Natural killer cell (primary cell): ENCODE results near the gene BTD. TPM values are rescaled to one million over a fixed set of nuclear protein-coding genes. Genes with fewer than 3 reads are reported as not detected.

ENCODE experiments used
- ATAC-seq, 3 donors: fragments of 150-1000 bp in 2 of 3; fragments of 200-7000 bp in 1 of 3; cut with Tn5 transposase; 1 replicate in 1 of 3; 2 replicates in 2 of 3; pipeline ENCODE4 v1.10.0; 2021; ENCODE audit warnings: mild to moderate bottlenecking in 2 of 3, moderate library complexity in 2 of 3
- DNase-seq, 2 donors: peaks; one replicate each; pipeline versions ENCODE4 v3.0.0 to v3.0.0-alpha.2; 2013 to 2021; ENCODE audit warnings: mixed read lengths in 1 of 2
- H3K27ac ChIP-seq: one replicate; pipeline ENCODE4 v1.5.1; 2013; ENCODE audit warnings: mild to moderate bottlenecking, low read length
- H3K27me3 ChIP-seq: one replicate; pipeline ENCODE4 v1.6.1; 2013; ENCODE audit warnings: low read length; ENCODE audit not compliant: control insufficient read depth, insufficient read depth
- H3K36me3 ChIP-seq: one replicate; pipeline ENCODE4 v1.6.1; 2013; ENCODE audit warnings: low read length; ENCODE audit not compliant: control insufficient read depth, insufficient read depth
- H3K4me1 ChIP-seq: one replicate; pipeline ENCODE4 v1.6.1; 2013; ENCODE audit warnings: low read length; ENCODE audit not compliant: control insufficient read depth, insufficient read depth
- H3K4me3 ChIP-seq: one replicate; pipeline ENCODE4 v1.5.1; 2013; ENCODE audit warnings: low read length
- H3K9me3 ChIP-seq: one replicate; pipeline ENCODE4 v1.6.1; 2013; ENCODE audit warnings: low read length; ENCODE audit not compliant: control insufficient read depth, insufficient read depth
- H3K27ac Mint-ChIP-seq, 2 donors: one replicate each; pipeline ENCODE4 v1.8.0; 2022; ENCODE audit warnings: mild to moderate bottlenecking in 2 of 2, mixed read lengths in 2 of 2, moderate library complexity in 1 of 2
- H3K27me3 Mint-ChIP-seq, 2 donors: one replicate each; pipeline ENCODE4 v1.8.0; 2022; ENCODE audit warnings: low read depth in 2 of 2, mixed read lengths in 2 of 2
- H3K36me3 Mint-ChIP-seq: one replicate; pipeline ENCODE4 v1.8.0; 2022; ENCODE audit warnings: mixed read lengths
- H3K4me1 Mint-ChIP-seq, 2 donors: one replicate each; pipeline ENCODE4 v1.8.0; 2022; ENCODE audit warnings: mixed read lengths in 2 of 2
- H3K4me3 Mint-ChIP-seq: one replicate; pipeline ENCODE4 v1.8.0; 2022; ENCODE audit warnings: mild to moderate bottlenecking, moderate library complexity, mixed read lengths
- H3K9me3 Mint-ChIP-seq, 2 donors: one replicate each; pipeline ENCODE4 v1.8.0; 2022; ENCODE audit warnings: mixed read lengths in 2 of 2
- WGBS: methylation state at CpG from one replicate; pipeline ENCODE4 v1.1.7; 2013; ENCODE audit warnings: missing lambda C conversion rate; ENCODE audit not compliant: insufficient coverage; 5-methylcytosine and 5-hydroxymethylcytosine counted together
- intact Hi-C: fragments of 100-400 bp; cut with micrococcal nuclease; formaldehyde crosslinking; loops from one replicate; pipeline ENCODE4 v1.14.2; 2022
- total RNA-seq, 4 donors: library from RNA; stranded (reverse); fragments of 120-200 nt in 1 of 4; gene quantifications; one replicate each; pipeline versions ENCODE4 v1.2.3 to v1.2.4, GENCODE V29; 2013 to 2022
- TF ChIP-seq, protein P1 (sequence below): fragments of 200-600 bp; IDR thresholded peaks from one replicate; pipeline ENCODE4 v1.8.0; 2022; ENCODE audit warnings: antibody characterized with exemption

BTD gene
- total RNA-seq, 3 donors from 2014 or later (not counting 1 experiment from before 2014, with no cell fraction given), result 19.9 to 27.5 (median 23.6) TPM

DNA sequence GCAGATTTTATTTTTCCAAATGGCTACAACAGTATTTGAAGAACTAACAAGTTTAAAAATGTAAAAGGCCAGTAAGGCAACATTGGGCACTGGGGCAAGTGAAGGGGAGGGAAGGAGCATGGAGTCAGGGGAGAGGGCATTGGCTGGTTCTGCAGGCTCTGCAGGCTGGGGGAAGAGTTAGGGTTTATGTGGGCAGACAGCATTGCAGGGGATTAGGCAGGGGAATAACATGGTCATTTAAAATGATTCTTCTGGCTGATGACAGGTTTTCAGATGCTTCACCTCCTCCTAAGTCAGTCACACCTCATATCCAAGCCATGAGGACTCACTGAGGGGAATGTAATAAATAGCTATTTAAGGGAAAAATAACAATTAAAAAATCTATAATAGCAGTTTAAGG lies 52.6 kb downstream of the BTD start:
- Histone ChIP-seq H3K4me1 (peaks cover 13% of the 10 kb centered on the region), H3K4me3 (no peak overlapping the region), H3K36me3 (no peaks in the 10 kb centered on the region), H3K9me3 (peaks cover 23% of the 10 kb centered on the region), H3K27ac (no peak overlapping the region), H3K27me3 (no peaks in the 10 kb centered on the region)
- ATAC-seq (no peak), DNase-seq (no peak)
- Mint-ChIP-seq H3K4me1 (peaks cover 23 to 43% of the 10 kb centered on the region in 2 donors), H3K36me3 (peaks cover 16% of the 10 kb centered on the region), H3K27ac (no peak overlapping the region), H3K4me3 (no peak overlapping the region), H3K9me3 (peaks cover 3 to 9% of the 10 kb centered on the region in 2 donors), H3K27me3 (peaks cover 0 to 22% of the 10 kb centered on the region in 2 donors)
- intact Hi-C loops, result no loop called here
- TF ChIP-seq, protein P1, sequence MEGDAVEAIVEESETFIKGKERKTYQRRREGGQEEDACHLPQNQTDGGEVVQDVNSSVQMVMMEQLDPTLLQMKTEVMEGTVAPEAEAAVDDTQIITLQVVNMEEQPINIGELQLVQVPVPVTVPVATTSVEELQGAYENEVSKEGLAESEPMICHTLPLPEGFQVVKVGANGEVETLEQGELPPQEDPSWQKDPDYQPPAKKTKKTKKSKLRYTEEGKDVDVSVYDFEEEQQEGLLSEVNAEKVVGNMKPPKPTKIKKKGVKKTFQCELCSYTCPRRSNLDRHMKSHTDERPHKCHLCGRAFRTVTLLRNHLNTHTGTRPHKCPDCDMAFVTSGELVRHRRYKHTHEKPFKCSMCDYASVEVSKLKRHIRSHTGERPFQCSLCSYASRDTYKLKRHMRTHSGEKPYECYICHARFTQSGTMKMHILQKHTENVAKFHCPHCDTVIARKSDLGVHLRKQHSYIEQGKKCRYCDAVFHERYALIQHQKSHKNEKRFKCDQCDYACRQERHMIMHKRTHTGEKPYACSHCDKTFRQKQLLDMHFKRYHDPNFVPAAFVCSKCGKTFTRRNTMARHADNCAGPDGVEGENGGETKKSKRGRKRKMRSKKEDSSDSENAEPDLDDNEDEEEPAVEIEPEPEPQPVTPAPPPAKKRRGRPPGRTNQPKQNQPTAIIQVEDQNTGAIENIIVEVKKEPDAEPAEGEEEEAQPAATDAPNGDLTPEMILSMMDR, result no peak

DNA sequence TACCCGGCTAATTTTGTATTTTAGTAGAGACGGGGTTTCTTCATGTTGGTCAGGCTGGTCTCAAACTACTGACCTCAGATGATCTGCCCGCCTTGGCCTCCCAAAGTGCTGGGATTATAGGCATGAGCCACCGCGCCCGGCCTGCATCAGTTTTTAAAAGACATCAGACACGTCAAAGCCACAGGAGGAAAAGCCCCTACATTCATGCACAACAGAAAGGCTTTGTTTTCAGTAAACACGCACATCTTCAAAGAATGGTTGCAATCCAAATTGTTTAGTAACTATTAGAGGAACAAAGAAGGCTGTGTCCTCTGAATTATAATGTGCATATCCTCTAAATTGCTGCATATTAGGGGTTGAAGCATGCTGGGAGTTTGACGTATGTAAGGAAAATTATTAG lies 53.3 kb downstream of the BTD start:
- 96% methylated on average over 9 of the region's 9 CpGs for WGBS
- no peaks in the 10 kb centered on the region for H3K27me3 ChIP-seq
- H3K36me3 Mint-ChIP-seq, result peaks cover 16% of the 10 kb centered on the region
- H3K27ac ChIP-seq, result no peak overlapping the region
- TF ChIP-seq, protein P1, result no peak
- intact Hi-C loops, result no loop called here
- H3K4me1 Mint-ChIP-seq, result peaks cover 22 to 42% of the 10 kb centered on the region in 2 donors
- DNase-seq, result no peak
- peaks cover 3 to 9% of the 10 kb centered on the region in 2 donors for H3K9me3 Mint-ChIP-seq
- no peak overlapping the region for H3K27ac Mint-ChIP-seq
- peaks cover 0 to 18% of the 10 kb centered on the region in 2 donors for H3K27me3 Mint-ChIP-seq
- H3K4me1 ChIP-seq, result peaks cover 11% of the 10 kb centered on the region
- H3K9me3 ChIP-seq, result peaks cover 23% of the 10 kb centered on the region
- H3K36me3 ChIP-seq, result no peaks in the 10 kb centered on the region
- ATAC-seq, result no peak
- no peak overlapping the region for H3K4me3 ChIP-seq
- no peak overlapping the region for H3K4me3 Mint-ChIP-seq

DNA sequence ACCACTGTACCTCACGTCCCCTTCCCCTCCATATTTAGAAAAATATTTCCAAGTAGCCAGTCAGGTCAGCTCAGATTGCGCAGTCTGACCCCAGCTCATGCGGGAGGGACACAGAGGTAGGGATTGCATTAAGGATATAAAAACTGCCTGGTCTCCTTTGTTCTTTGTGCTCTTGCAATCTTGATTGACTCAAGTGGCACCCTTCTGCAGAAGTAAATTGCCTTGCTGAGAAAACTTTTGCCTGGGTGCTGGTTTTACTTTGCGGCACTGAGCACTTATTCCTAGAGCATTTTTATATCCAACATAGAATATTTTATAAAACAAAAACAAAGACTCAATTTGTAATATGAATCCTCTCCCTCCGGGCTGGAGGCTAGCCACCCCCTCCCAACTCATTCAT lies 54.8 kb downstream of the BTD start:
- H3K9me3 Mint-ChIP-seq, result peaks cover 3 to 9% of the 10 kb centered on the region in 2 donors
- H3K27me3 Mint-ChIP-seq, result peaks cover 0 to 10% of the 10 kb centered on the region in 2 donors

DNA sequence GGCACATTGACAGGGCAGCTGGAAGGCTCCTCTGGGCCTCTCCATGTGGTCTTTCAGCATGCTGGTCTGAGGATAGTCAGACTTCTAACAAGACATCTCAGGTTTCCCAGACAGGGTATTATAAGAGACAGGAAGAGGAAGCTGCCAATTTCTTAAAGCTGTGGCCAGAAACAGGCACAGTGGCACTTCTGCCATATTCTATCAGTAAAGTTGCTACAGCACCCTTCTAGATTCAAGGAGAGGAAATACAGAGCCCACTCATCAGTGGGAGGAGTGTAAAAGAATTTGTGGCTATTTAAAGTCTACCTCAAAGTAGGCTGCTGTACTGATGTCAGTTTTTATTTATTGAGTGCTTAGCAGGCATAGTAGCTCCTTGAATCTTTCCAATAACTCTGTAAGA lies 55.5 kb downstream of the BTD start:
- H3K4me3 Mint-ChIP-seq, result no peak overlapping the region
- intact Hi-C loops, result no loop called here
- H3K9me3 Mint-ChIP-seq, result peaks cover 3 to 9% of the 10 kb centered on the region in 2 donors
- TF ChIP-seq, protein P1, result no peak
- DNase-seq (no peak), ATAC-seq (peak in 1 of 3 donors; percentile 35)
- H3K4me1 ChIP-seq, result peaks cover 11% of the 10 kb centered on the region
- no peak overlapping the region for H3K4me3 ChIP-seq
- no peaks in the 10 kb centered on the region for H3K36me3 ChIP-seq
- peaks cover 6 to 11% of the 10 kb centered on the region in 2 donors for H3K27me3 Mint-ChIP-seq
- peak overlapping the region in 1 of 2 donors; percentile 71 for H3K27ac Mint-ChIP-seq
- no peak overlapping the region for H3K27ac ChIP-seq
- peaks cover 23% of the 10 kb centered on the region for H3K9me3 ChIP-seq
- no peaks in the 10 kb centered on the region for H3K27me3 ChIP-seq
- H3K4me1 Mint-ChIP-seq, result peaks cover 14 to 36% of the 10 kb centered on the region in 2 donors
- peaks cover 16% of the 10 kb centered on the region for H3K36me3 Mint-ChIP-seq

More for the DNA sequence above, 54.8 kb downstream of the BTD start:
- no peak for ATAC-seq
- no peak overlapping the region for H3K4me3 ChIP-seq
- 97% methylated on average over 4 of the region's 5 CpGs for WGBS
- H3K27me3 ChIP-seq, result no peaks in the 10 kb centered on the region
- intact Hi-C loops, result no loop called here
- TF ChIP-seq, protein P1, result no peak
- H3K27ac Mint-ChIP-seq, result peak overlapping the region in 1 of 2 donors; percentile 71
- no peak overlapping the region for H3K4me3 Mint-ChIP-seq
- H3K27ac ChIP-seq, result no peak overlapping the region
- peaks cover 17 to 33% of the 10 kb centered on the region in 2 donors for H3K4me1 Mint-ChIP-seq
- H3K36me3 Mint-ChIP-seq, result peaks cover 16% of the 10 kb centered on the region
- H3K4me1 ChIP-seq, result peaks cover 11% of the 10 kb centered on the region
- DNase-seq, result no peak
- H3K9me3 ChIP-seq, result peaks cover 23% of the 10 kb centered on the region
- H3K36me3 ChIP-seq, result no peaks in the 10 kb centered on the region
